GM04503 (cell line): ENCODE measurements around the gene OR2M3.
"Not testable (repeated sequence)": the region's sequence is repeated elsewhere in the genome, so short reads cannot be mapped to it uniquely, and the experiment has no call there.

ENCODE experiments used
- DNase-seq: peaks from one replicate; pipeline ENCODE4 v3.0.0-alpha.2; 2012; ENCODE audit warnings: low read depth

The OR2M3 gene, protein sequence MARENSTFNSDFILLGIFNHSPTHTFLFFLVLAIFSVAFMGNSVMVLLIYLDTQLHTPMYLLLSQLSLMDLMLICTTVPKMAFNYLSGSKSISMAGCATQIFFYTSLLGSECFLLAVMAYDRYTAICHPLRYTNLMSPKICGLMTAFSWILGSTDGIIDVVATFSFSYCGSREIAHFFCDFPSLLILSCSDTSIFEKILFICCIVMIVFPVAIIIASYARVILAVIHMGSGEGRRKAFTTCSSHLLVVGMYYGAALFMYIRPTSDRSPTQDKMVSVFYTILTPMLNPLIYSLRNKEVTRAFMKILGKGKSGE

DNA sequence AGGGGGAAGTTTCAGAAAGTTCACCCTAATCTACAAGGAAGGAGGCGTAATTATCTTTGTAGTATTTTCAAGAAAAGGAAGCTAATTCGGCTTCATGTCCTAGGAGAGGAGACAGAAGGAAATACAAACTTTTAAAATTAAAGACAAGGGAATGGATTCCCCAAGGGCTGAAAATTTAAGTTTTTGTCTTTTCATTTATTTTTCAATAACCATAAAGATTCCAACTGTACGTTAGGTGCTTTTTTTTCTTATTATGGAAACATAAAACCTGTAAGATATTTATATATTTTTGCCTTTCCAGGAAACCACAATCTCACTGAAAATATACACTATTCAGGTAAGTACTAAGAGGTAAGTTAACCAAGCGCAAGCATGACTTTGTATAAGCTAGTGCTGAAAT, at the start of gene OR2M3:
TSS of gene OR2M3 (plus strand) at position 301 of the 400 bp plus-strand sequence. CDS start 5,803 bp downstream, outside the sequence.
- no peak for DNase-seq

DNA sequence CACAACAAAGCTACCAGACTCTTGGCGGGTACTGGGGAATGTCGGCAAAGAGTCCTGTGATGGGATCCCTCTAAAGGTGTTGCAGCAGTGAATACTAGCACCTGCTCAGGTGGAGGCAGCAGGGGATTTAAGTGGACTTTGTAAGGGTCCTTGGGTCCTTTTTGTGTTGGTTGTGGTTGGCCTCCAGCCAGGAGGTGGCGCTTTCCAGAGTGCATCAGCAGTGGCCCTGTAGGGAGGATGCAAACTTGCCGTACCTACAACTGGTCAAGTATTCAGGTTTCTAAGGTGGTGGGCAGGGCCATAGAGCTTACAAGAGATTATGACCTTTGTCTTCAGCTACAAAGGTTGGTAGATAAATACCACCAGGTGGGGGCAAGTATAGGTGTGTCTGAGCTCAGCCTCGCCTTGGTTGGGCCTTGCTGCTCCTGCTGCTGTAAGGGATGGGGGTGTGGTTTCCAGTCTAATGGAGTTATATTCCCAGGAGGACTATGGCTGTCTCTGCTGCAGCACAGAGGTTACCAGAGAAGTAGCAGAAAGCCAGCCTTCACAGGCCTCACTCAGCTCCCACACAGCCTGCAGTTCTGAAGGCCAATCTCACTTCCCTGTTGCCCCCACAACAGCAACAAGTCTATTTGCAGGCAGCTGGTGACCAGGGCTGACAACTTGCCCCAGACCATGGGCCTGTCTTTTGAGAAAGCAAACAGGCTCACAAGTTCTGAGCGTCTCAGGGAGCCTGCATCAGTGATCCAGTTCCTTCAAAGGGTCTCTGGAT, 44.8 kb upstream of the OR2M3 start:
- DNase-seq, result no peak

DNA sequence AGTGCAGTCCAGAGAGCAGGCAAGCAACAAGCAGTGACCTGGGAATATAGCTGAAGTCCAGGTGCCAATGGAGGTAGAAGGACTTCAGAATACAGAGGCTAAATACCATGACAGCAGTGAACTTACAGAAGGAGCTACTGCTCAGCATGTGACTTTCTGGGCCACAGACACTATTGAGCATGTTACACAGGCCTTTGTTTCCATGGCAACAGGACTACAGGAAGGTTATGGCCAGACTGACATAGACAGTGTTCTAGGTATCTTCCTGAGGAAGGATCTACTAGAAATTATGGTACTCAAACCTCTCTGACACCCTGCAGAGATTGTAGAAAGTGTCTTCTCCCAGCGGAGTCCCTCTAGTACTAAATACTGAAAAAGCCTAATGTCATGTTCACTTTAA, 41.1 kb upstream of the OR2M3 start:
- DNase-seq, result no peak

DNA sequence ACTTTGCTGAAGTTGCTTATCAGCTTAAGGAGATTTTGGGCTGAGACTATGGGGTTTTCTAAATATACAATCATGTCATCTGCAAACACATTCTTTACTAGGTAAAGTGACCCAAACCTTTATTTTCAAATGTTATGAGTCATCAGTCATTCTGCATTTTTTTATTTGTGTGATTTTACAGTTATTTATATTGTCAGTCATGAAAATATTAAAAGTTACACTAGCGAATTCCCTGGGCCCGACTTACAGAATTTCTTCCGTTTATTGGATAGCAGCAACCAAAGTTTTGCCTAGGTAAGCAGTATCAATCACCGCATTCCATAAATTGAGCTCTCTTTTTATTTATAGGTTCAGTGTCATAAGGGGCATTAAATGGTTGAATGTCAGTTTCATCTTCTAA, 38.3 kb upstream of the OR2M3 start:
- DNase-seq, result no peak

DNA sequence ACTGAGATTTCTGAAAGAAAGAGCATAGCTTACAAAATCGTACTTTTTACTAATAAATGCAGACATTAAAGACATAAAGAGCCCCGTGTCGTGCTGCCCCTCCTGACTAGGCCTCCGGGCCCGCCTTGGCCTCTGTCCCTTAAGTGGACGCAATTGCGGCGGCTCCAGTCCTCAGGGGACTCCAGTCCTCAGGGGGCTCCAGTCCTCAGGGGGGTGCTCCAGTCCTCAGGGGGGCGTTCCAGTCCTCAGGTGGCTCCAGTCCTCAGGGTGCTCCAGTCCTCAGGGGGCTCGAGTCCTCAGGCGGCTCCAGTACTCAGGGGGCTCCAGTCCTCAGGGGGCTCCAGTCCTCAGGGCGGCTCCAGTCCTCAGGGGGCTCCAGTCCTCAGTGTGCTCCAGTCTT, 33.0 kb upstream of the OR2M3 start:
- DNase-seq, result no peak

DNA sequence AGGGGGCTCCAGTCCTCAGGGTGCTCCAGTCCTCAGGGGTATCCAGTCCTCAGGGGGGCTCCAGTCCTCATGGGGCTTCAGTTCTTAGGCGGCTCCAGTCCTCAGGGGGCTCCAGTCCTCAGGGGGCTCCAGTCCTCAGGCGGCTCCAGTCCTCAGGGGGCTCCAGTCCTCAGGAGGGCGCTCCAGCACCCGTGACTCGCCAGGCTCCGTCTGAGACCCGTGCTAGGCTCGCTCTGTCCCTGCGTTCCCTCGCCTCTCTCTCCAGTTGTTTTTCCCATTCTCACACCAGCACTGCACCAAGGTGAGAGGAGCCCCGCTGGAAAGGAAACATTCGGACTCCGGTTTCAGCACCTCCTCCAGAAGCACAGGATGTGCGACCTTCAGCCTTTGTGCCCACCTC, 31.9 kb upstream of the OR2M3 start:
- no peak for DNase-seq

DNA sequence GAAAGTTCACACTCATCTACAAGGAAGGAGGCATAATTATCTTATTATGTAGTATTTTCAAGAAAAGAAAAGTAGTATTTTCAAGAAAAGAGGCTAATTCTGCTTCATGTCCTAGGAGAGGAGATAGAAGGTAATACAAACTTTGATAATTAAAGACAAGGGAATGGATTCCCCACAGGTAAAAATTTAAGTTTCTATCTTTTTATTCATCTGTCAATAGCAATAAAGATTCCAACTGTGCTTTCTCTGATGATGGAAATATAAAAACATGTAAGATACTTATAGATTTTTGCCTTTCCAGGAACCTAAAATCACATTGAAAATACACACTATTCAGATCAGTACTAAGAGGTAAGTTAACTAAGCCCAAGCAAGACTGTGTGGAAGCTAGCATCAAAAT, 22.5 kb upstream of the OR2M3 start, which contains the start of gene OR2M2:
TSS of gene OR2M2 (plus strand) at position 301 of the 400 bp plus-strand sequence. CDS start 5,165 bp downstream, outside the sequence.
- DNase-seq, result no peak

DNA sequence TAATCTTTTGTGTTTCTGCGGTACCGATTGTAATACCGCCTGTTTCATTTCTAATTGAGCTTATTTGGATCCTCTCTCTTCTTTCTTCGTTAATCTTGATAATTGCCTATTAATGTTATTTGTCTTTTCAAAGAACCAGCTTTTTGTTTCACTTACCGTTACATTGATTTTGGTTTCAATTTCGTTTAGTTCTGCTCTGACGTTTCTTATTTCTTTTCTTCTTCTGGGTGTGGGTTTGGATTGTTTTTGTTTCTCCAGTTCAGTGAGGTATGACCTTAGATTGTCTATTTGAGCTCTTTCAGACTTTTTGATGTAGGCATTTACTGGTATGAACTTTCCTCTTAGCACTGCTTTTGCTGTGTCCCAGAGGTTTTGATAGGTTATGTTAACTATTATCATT, 13.1 kb upstream of the OR2M3 start:
- no peak for DNase-seq

DNA sequence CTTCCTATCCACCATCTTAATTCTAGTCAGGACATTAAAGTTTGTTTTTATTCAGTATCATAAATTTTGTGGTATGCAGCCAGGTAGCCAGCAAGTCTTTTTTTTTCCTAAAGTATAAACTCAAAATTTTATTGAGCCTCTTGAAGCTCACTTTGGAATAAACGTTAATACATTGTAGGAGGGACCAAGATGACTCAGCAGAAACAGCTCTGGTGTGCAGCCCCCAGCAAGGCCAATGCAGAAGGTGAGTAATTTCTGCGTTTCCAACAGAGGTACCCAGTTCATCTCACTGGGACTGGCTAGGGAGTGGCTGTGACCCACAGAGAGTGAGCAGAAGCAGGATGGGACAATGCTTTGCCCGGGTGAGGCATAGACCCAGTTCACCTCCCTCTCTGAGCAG, 9.7 kb upstream of the OR2M3 start:
- DNase-seq, result no peak

DNA sequence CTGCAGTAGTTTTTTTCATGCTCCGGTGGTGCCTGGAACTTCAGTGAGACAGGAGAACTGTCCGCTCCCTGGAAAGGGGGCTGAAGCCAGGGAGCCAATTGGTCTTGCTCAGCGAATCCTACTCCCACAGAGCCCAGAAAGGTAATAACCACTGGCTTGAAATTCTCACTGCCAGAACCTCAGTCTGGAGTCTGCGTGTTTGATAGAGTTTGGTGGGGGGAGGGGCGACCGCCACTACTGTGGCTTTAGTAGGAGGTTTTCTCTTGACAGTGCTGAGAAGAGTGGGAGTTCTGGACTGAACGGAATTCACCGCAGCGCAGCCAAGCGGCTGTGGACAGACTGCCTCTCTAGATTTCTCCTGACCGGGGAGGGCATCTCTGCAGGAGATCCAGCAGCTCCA, 8.0 kb upstream of the OR2M3 start:
- no peak for DNase-seq

DNA sequence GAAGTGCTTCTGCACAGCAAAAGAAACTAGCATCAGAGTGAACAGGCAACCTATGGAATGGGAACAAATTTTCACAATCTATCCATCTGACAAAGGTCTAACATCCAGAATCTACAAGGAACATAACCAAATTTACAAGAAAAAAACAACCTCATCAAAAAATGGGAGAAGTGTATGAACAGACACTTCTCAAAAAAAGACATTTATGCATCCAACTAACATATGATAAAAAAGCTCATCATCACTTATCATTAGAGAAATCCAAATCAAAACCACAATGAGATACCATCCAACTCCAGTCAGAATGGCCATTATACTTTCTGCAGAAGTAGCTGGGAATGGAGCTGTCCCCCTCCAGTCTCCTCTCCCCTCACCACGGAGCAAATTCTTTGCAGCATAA, 2.9 kb upstream of the OR2M3 start:
- DNase-seq, result no peak

DNA sequence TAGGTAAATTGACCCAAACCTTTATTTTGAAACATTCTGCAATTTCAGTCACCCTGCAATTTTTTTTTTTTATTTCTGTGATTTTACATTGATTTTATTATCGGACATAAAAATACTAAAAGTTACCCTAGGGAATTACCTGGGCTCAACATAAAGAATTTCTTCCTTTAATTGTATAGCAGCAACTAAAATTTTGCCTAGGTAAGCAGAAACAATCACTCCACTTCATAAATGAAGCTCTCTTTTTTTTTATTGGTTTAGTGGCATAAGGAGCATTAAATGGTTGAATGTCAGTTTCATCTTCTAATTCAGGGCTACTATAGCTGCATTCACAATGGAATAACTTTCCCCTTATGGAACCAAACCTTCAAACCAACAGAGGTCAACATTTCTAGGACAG, 18.8 kb downstream of the OR2M3 start:
- no peak for DNase-seq

DNA sequence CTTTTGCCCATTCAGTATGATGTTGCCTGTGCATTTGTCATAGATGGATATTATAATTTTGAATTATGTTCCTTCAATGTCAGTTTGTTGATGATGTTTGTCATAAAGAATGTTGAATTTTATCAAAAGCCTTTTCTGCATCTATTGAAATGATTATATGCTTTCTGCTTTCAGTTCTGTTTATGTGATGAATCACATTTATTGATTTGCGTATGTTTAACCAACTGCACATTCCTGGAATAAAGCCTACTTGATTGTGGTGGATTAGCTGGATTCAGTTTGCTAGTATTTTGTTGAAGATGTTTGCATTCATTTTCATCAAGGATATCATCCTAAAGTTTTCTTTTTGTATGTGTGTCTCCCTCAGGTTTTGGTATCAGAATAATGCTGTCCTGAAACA, 28.5 kb downstream of the OR2M3 start:
- DNase-seq, result no peak

DNA sequence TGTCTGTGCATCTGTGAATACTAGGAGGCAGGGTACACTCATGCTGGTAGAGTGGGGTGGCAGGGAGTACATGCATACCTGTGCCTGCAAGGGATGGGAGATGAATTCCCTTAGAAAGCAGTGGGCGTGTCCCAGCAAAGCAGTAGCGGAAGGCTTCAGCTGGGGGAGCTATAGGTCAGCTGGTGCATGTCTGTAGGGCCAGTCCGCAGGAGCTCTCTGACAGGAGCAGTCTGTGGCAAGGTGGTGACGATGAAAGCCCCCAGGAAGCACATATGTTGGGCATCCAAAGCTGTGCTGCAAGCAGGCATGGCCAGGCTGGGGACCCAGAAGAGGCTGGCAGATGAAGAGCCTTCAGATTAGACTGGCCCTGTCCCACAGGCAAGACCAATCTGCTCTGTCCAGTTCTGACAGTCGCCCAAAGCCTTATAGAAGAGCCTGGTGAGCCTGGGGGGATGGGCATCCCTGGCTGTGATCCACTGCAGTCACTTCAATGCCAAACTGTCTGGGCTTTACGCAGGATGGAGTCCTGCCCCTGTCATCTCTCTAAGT, 32.4 kb downstream of the OR2M3 start:
- DNase-seq, result no peak

DNA sequence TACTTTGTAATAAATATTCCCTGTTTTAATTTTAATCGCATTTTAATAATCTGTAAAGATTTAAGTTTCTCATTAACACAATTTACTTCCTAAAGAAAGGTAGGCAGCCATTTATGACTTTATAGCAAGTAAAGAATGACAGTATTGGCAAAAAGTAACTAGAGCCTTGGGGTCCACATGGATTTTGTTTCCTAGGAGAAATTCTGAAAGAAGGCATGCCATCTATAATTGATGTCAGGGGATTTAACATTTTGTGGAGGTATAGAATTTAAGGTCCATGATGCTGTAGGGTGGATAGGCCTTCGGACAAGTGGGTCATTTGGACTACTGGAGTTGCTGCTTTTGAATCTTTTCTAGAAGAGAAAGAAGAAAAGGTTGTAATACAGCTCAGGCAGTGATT, 34.1 kb downstream of the OR2M3 start, which contains the start of gene OR2M4:
TSS of gene OR2M4 (plus strand) at position 301 of the 400 bp plus-strand sequence. CDS start 7,512 bp downstream, outside the sequence.
- DNase-seq, result no peak

DNA sequence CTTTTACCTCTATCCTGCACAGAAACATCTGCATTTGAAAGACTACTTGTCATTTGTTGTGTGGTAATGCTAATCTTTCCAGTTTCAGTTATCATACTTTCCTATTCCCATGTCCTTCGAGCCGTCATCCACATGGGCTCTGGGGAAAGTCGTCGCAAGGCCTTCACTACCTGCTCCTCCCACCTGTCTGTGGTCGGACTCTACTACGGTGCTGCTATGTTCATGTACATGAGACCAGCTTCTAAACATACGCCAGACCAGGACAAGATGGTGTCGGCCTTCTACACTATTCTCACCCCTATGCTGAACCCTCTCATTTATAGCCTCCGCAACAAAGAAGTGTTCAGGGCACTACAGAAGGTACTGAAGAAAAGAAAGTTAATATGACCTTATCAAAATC, 42.4 kb downstream of the OR2M3 start:
- no peak for DNase-seq

DNA sequence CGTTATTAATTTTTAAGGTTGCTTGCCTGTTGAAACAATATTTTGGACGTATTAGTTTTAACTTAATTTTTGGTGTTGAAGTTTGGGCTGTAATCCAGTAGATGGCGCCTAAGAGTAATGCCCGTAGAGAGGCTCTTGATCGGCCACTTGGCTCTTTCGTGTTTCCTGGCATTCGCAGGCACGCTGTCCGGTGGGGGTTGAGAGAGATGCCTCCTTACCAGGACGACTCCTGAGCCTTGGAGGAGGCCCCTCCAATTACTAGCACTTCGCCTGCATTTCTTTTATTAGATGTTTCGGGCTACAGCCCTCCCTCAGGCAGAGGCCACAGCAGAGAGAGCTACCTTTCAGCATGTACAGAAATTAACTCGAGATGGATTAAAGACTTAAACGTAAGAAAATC, 46.1 kb downstream of the OR2M3 start:
- DNase-seq, result no peak

DNA sequence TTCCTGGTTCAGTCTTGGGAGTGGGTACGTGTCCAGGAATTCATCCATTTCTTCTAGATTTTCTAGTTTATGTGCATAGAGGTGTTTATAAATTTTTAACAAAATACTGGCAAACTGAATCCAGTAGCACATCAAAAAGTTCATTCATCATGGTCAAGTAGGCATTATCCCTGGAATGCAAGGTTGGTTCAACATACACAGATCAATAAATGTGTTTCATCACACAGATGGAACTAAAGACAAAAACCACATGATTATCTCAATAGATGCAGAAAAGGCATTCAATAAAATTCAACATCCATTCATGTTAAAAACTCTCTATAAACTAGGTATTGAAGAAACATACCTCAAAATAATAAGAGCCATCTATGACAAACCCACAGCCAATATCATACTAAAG, 62.2 kb downstream of the OR2M3 start:
- DNase-seq, result not testable (repeated sequence)
